BJ (cell line): ENCODE data around the gene ANGPTL2. TPM values are rescaled to one million over a fixed set of nuclear protein-coding genes. Genes with fewer than 3 reads are reported as not detected.

ENCODE experiments used
- CTCF ChIA-PET: fragments of 350-600 bp; formaldehyde crosslinking; extraction: SDS; loops from one replicate; lab custom pipeline; 2021; ENCODE audit warnings: antibody characterized with exemption, inconsistent platforms; lab: Yijun Ruan, JAX
- POLR2A ChIA-PET: fragments of 300-600 bp; sonication (Branson Sonifier 250); formaldehyde crosslinking; extraction: SDS; loops from one replicate; lab custom pipeline; 2021; ENCODE audit warnings: antibody characterized with exemption; lab: Charles Lee
- DNase-seq: peaks from one replicate; pipeline ENCODE4 v3.0.0-alpha.2; 2011; ENCODE audit warnings: low read depth
- H3K27me3 ChIP-seq: 2 replicates; pipeline ENCODE4 v1.6.0; 2011; ENCODE audit warnings: low read length; ENCODE audit not compliant: control insufficient read depth, insufficient read depth
- H3K36me3 ChIP-seq: 2 replicates; pipeline ENCODE4 v1.5.1; 2011; ENCODE audit warnings: low read length; ENCODE audit not compliant: control insufficient read depth, insufficient read depth
- H3K4me3 ChIP-seq: 2 replicates; pipeline ENCODE4 v1.5.1; 2011; ENCODE audit warnings: low read depth, mild to moderate bottlenecking, control low read depth, low read length
- polyA plus RNA-seq: library from polyadenylated mRNA; depleted of rRNA; stranded (reverse); fragments of >200 nt; gene quantifications from 2 replicates; pipeline ENCODE4 v1.2.3, GENCODE V29; 2011
- TF ChIP-seq, protein P1 (sequence below): IDR thresholded peaks from 2 replicates; pipeline ENCODE4 v1.5.1; 2011; ENCODE audit warnings: low read depth, mild to moderate bottlenecking, control low read depth, inconsistent platforms, low read length, moderate library complexity; ENCODE audit not compliant: insufficient read depth

ANGPTL2 gene
- polyA plus RNA-seq, 1 experiment, result 47.0 TPM

DNA sequence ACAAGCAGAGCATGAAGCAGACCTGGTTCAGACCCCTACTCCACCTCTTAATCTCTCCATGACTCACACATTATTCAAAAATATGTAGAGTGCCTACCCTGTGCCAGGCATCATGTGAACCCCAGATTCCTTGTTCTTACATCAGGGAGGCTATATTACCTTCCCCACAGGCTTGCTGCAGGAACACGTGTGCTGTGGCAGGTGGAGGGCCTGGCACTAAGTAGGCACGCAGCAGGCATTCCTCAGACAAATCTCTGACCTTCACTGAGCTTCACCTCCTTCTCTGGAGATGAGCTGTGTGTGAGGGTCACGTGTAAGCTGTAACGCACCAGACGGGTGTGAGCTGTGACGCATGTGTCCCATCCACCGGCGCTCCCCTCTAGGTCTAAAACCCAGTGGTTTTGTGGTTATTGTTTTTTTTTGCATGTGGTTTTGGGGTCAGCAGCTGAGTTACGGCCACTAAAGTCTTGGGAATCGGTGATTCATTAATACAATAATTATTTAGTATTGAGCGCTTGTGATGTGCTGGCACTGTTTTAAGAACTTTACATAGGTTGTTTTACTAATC lies 30.3 kb downstream of the ANGPTL2 start:
- CTCF ChIA-PET, result interaction anchor here (0.7 to 1.8 kb wide), 2 partner anchors 10 to 1026 kb away, joined by 3 read pairs; no protein-coding TSS in a partner anchor

DNA sequence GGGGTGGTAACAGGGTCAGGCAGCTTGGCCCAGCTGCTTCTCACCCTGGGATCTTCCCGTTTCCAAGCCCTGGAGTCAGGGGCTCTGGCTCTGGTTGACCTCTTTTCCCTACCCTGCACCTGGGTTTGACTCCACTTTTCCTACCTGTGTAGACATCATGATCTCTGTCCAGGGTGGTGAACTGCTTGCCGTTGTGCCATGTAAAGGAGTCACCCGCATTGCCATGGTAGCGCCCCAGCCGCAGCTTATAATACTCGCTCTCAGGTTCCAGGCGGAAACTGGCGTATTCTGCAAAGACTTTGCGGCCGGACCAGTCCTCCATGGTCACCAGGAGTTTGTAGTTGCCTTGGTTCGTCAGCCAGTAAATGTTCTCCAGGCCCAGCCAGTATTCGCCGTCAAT lies 30.9 kb downstream of the ANGPTL2 start:
- H3K27me3 ChIP-seq, result no peaks in the 10 kb centered on the region; the same call in 1 of the 2 replicates
- DNase-seq, result no peak
- H3K36me3 ChIP-seq, result peaks cover 6% of the 10 kb centered on the region
- TF ChIP-seq, protein P1, sequence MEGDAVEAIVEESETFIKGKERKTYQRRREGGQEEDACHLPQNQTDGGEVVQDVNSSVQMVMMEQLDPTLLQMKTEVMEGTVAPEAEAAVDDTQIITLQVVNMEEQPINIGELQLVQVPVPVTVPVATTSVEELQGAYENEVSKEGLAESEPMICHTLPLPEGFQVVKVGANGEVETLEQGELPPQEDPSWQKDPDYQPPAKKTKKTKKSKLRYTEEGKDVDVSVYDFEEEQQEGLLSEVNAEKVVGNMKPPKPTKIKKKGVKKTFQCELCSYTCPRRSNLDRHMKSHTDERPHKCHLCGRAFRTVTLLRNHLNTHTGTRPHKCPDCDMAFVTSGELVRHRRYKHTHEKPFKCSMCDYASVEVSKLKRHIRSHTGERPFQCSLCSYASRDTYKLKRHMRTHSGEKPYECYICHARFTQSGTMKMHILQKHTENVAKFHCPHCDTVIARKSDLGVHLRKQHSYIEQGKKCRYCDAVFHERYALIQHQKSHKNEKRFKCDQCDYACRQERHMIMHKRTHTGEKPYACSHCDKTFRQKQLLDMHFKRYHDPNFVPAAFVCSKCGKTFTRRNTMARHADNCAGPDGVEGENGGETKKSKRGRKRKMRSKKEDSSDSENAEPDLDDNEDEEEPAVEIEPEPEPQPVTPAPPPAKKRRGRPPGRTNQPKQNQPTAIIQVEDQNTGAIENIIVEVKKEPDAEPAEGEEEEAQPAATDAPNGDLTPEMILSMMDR, result no peak
- ChIA-PET POLR2A (no interaction called here), CTCF (interaction anchor here (1.0 kb wide), 1 partner anchor 108 kb away, joined by 5 read pairs; no protein-coding TSS in a partner anchor)
- H3K4me3 ChIP-seq, result no peak overlapping the region

More for the DNA sequence above, 30.3 kb downstream of the ANGPTL2 start:
- H3K36me3 ChIP-seq, result peaks cover 6% of the 10 kb centered on the region
- no peak for DNase-seq
- no peak overlapping the region for H3K4me3 ChIP-seq
- TF ChIP-seq, protein P1, result no peak
- POLR2A ChIA-PET, result no interaction called here
- no peaks in the 10 kb centered on the region; the same call in 1 of the 2 replicates for H3K27me3 ChIP-seq

DNA sequence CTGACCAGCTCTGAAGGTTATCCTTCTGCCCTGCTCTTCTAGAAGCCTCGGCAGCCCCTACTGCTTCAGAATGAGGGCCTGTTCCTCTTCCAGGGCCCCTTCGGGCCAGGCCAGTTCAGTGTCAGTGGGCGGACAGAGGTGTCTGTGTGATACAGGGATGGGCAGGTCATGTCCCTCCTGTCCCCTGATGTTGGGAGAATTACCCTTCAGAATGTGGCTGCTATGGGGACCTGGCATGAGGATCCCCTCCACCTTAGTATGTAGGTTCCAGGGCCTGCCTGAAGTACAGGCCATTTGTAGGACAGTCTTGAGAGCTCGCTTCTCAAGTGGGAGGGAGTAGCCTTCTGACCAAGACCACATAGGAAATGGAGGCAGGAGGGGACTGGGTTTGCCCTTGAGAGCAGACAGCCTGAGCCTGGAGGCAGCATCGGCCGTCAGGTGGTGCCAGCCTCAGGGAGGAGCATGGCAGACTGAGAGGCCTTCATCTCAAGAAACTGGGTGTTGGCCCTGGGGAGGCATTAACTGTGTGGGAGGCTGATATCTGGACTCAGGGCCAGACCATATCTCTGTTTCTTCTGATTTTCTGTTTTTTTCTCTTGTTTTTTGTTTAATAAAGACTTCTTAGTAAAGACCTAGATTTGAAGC lies 32.0 kb downstream of the ANGPTL2 start:
- TF ChIP-seq, protein P1, result no peak
- Histone ChIP-seq H3K36me3 (peaks cover 6% of the 10 kb centered on the region), H3K4me3 (no peak overlapping the region), H3K27me3 (no peaks in the 10 kb centered on the region; the same call in 1 of the 2 replicates)
- ChIA-PET CTCF (interaction anchor here (1.0 kb wide), 1 partner anchor 109 kb away, joined by 5 read pairs; no protein-coding TSS in a partner anchor), POLR2A (no interaction called here)
- no peak for DNase-seq

DNA sequence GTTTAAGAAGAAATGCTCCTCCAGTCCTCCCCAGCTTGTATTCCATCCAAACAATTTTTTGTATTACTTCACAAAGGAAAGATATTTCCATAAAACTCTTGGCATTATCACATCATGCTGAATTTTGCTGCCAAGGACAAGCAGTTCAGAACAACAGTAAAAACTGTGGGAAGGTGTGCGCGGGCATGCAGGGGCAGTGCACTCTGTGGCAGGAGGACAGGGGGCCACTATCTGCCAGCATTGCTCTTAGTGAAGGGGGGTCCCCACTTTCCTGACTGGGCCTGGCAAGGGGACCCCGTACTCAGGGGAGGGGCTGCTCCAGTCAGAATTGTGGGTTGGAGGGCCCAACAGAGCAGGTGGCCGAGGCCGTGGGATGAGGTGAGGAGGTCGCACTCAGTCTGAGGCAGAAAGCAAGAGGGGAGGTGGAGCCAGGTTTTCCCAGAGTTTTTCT lies 32.8 kb downstream of the ANGPTL2 start:
- POLR2A ChIA-PET, result no interaction called here
- CTCF ChIA-PET, result no interaction called here
- peaks cover 6% of the 10 kb centered on the region for H3K36me3 ChIP-seq

More for the DNA sequence above, 32.8 kb downstream of the ANGPTL2 start:
- Histone ChIP-seq H3K27me3 (no peaks in the 10 kb centered on the region; the same call in 1 of the 2 replicates), H3K4me3 (no peak overlapping the region)
- TF ChIP-seq, protein P1, result no peak
- no peak for DNase-seq
